IPS-NIHi11 (cell line): Measurements from ENCODE around the gene ADAM17.

Experiments used
- DNase-seq: peaks from one replicate; pipeline ENCODE4 v3.0.0; 2012; ENCODE audit warnings: mixed read lengths, low spot score

The ADAM17 gene

DNA sequence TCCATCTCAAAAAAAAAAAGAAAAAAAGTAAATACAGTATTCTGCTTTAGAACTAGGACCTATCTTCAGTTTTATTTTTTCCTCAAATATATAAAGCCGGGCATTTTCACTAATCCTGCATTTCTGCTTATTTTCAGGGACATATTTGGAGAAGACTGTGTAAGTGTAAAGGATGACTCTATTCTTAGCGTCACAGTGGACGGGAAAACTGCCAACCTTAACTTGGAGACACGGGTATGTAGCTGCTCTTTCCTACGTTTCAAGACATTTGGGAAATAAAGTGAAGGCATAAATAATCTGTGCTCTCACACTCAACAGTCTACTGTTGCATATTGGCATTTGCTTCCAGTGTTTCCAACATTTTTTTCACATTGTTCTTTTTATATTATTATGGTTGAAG, 84.4 kb downstream of the ADAM17 start:
- DNase-seq, result no peak

DNA sequence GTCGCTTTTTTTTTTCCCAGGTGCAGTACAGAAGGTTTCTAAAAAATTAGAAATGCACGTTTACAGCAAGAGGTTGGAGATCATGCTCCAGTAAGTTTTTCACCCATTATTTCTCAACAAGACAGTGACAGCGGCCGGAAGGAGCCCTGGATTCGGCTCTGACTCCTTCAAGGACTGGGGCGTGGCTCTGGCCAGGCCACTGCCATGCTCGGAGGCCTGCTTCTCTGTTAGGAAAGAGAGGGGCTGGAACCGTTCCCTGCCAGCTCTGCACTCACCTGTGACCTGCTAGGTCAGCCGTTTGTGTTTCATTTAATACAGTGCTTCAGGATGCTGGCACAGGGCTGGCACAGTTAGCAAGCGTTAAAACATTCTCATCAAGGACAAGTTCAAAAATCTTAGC, 87.9 kb downstream of the ADAM17 start:
- DNase-seq, result peak; percentile 65

DNA sequence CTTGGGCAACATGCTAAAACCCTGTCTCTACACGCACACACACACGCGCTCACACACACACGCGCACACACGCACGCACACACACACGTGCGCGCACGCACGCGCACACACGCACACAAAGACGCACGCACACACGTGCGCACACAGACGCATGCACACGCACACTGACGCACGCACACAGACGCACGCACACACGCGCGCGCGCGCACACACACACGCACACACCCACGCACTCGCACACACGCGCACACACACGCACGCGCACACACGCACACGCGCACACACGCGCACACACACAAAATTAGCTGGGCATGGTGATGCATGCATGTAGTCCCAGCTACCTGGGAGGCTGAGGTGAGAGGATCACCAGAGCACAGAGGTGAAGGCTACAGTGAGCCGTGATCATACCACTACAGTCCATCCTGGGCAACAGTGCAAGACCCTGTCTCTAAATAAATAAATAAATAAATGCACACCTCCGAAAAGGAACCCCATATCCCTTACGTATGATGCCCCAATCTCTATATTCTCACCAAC, 89.4 kb downstream of the ADAM17 start:
- no peak for DNase-seq

DNA sequence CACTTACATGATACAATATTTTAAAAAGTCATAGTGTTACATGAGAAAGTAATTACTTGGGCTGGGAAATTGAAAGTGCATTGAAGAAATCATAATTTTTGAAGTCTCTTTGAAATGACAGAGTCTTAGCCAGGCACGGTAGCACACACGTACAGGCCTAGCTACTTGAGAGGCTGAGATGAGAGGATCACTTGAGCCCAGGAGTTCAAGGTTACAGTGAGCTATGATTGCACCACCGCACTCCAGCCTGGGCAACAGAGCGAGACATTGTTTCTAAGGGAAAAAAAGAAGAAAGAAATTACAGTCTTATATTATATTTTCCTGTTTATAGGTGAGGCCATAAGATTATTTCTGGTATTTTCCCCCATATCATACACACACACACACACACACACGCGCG, 90.5 kb downstream of the ADAM17 start:
- no peak for DNase-seq

DNA sequence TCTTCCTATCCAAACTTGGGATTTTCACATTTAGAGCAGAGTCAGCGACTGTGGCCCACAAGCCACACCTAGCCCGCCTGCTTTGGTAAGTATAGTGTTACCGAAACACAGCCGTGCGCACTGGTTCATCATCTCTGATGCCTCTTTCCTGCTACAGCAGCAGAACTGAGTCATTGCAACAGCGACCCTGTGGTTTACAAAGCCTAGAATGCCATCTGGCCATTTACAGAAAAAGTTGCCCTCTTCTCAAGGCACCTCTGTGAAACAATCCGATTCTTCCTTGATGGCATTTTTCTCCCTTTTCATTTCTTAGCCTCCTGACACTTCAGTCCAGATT, 92.0 kb downstream of the ADAM17 start:
- no peak for DNase-seq

DNA sequence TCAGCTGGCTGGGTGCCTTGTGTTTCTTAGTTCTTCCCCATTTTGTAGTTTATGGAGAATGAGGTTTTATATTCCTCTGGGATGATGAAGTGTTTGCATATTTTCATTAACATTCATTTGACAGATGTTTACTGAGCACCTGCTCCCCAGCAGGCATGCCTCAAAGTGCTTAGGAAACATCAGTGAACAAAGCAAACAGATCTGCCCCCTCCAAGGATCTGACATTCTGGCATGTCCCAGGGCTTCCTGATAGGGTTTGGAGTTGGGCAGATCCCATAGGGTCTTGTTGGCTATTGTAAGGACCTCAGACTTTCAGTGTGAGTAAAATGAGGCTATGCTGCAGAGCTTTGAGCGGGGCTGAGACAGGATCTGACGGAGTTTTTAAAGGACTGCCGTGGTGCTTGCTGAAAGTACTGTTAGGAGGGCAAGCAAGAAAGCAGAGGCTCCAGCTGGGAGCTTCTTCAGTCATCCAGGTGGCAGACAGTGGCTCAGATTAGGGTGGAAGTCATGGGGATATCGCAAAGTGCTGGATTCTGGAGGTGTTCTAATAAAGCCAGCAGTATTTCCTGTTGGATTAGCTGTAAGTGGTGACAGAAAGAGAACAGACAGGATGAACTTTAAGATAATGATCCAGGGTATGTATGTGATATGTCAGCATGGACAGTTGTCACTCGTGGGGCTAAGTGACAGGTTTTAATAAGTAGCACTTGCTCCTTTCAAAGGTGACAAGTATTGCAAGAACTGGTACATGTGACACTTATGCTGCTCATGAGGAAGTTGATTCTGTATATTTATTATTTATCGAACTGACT, 92.5 kb downstream of the ADAM17 start:
- DNase-seq, result no peak

DNA sequence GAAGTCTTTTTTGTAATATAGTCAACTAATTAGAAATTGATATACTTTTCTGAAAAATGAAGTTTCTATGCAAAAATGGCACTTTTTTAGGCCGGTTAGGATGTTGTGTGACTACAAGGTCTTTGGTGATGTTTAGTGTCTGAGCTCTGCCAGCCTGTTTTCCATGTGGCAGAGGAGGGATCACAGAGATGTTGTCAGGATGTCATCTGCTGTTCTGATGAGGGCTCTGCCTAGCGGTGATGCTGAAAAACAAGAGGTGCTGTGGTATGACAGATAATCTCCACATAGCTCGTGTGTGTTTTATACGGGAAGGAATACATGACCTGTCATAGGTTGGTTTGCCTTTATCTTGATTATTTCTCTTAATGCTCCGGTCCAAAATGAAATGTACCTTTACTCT, 93.3 kb downstream of the ADAM17 start:
- no peak for DNase-seq

DNA sequence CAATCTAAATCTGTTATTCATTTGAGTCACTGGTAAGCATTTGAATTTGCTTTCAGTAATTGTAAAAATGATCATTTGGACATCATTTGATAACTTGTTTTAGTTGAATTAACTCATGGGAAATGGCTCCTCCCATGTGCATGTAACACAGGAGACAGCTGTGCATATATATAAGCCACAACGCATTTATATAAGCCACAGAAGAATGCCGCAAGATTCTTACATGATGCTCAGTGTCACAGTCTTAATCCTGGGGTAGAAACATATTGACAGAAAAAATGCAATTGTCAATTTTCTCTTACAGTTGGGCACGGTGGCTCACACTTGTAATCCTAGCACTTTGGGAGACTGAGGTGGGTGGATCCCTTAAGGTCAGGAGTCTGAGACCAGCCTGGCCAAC, 94.6 kb downstream of the ADAM17 start:
- no peak for DNase-seq

DNA sequence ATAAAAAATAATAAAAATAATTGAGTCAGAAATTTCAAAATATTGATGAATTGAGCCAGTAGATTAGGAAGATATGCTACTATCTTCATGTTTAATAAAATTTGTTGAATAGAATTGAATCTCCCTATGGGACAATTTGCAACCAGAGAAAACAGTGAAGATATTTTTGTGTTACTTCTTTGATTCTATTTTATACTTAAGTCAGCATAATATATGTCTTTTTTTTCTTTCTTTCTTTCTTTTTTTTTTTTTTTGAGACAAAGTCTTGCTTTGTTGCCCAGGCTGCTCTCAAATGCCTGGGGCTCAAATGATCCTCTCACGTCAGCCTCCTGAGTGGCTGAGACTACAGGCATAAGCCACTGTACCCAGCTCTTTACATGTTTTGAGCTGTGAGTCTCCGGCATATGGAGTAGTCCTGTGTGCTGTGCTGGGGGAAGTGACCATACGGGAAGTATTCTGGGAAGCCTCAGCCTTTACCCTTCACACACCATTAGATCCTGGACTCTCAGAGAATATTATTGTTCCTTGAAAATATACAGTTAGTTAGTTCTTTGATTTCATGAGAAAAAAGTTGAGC, 95.1 kb downstream of the ADAM17 start:
- no peak for DNase-seq

DNA sequence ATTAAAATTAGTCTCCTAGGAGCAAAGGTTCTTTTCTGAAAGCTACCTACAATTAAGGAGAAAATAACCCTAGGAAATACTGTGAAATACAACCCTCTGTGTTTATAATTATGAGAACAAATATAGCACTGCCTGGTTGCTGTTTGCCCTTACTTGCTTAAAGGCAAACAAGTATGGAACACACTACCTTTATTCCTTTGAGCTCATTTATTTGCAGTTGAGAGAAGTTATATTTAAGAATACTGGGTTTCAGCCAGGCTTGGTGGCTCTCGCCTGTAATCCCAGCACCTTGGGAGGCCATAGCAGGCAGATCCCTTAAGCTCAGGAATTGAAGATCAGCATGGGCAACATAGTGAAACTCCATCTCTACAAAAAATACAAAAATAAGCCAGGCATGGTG, 104.4 kb downstream of the ADAM17 start:
- DNase-seq, result no peak

DNA sequence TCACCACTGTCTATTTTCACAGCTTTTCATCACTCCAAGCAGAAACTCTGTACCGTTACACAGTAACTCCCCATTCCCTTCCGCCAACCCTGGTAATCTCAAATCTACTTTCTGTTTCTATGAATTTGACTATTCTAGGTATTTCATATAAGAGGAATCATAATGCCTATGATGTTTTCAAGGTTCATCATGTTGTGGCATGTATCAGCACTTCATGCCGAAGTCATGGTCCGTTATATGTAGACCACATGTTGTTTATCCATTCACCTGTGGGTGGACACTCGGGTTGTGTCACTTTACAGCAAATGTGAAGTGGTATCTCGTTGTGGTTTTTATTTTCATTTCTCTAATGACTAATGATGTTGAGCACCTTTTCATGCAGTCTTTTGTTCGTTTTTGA, 110.5 kb downstream of the ADAM17 start:
- DNase-seq, result no peak

DNA sequence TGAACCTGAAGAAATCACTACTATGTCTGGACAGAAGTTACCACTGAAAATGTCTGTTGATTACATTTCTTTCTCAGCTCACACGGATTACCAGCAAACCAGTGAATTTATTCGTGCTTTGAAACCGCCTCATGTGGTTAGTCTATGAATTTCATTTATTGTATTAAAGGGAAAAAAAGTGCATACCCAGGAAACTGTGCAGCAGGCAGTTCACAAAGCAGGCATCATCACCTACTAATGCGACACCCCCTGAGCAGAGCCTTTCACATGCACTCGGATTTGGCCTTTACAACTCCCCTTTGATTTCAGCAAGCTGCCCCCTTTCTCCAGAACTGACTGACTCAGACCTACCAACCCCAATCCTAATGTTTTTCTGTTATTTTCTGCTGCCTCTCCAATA, 112.1 kb downstream of the ADAM17 start:
- no peak for DNase-seq

DNA sequence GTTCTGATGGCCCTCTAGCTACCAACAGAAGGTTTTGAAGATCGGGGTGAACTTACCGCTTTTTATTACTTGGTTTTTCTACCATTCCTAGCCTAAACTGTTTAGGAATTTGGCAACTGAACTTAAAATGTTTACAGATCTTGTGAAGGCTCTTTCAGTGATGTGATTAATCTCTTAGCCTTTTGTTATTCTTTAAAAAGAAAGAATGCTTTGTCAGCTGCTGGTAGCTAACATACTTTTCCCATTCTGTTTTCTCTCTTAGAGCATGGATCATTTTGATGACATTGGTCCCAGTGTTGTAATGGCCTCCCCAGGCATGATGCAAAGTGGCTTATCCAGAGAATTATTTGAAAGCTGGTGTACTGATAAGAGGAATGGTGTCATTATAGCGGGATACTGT, 114.1 kb downstream of the ADAM17 start:
- no peak for DNase-seq

DNA sequence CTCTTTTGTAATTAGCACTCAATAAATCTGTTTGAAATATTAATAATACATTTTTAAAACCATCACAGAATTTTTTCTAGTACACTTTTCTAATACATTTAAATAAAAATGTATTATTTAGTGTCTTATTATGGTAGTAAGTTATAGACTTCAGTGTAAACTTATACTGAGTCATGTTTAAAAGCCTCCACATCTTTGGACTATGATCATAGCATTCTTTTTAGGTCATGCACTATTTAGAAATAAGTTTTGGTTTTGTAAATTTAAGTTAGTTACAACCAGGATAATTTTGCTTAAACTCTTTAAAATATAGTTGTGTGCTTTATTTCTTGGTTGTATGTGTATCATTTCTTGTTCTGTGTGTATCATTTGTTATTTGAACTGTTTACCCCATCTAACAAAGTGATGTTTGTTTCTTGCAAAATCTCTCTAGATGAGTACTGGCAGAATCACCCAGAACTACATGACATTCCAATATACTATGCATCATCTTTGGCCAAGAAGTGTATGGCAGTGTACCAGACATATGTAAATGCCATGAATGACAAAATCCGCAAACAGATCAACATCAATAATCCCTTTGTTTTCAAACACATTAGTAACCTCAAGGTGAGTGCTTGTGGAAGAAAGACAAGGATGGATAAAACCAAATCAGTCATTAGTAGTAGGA, 115.4 kb downstream of the ADAM17 start:
- no peak for DNase-seq

DNA sequence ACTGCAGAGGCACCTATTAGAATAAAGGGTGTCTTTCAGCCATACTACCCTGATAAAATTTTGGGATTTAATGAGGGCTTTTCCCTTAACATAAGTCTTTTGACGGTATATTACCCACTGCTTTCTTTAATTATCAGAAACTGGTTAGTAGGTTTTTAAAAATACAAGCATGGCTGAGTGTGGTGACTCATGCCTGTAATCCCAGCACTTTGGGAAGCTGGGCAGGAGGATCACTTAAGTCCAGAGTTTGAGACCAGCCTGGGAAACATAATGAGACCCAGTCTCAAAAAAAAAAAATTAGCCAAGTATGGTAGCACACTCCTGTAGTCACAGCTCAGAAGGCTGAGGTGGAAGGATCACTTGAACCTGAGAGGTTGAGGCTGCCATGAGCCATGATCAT, 116.1 kb downstream of the ADAM17 start:
- no peak for DNase-seq
